SK-N-SH (cell line): ENCODE results near the gene TSPAN14. TPM values are rescaled to one million over a fixed set of nuclear protein-coding genes. Genes with fewer than 3 reads are reported as not detected.

Experiments used
- CTCF ChIA-PET: fragments of 300-600, 350-600 bp; formaldehyde crosslinking; extraction: SDS; loops from one replicate; lab custom pipeline; 2021; lab: Yijun Ruan, JAX
- POLR2A ChIA-PET: fragments of 350-600 bp; sonication (Branson Sonifier 250); formaldehyde crosslinking; extraction: SDS; loops from one replicate; lab custom pipeline; 2020; ENCODE audit warnings: antibody characterized with exemption, inconsistent platforms; lab: Yijun Ruan, JAX
- DNase-seq: peaks from one replicate; pipeline ENCODE4 v3.0.0; 2012
- H2AFZ ChIP-seq: fragments of 200-600 bp; sonication (generic); 2 replicates; pipeline ENCODE4 v1.8.1; 2016; ENCODE audit warnings: antibody characterized with exemption, mild to moderate bottlenecking, low read depth
- H3F3A ChIP-seq: fragments of 200-600 bp; sonication (generic); replicated peaks from 2 replicates; pipeline ENCODE3; 2016; ENCODE audit warnings: antibody characterized with exemption, mild to moderate bottlenecking; ENCODE audit not compliant: insufficient read depth
- H3K27ac ChIP-seq, 2 experiments: fragments of 200-500 bp in 1 of 2; fragments of 200-600 bp in 1 of 2; sonication (Bioruptor generic) in 1 of 2; sonication (generic), shearing (Covaris generic) in 1 of 2; 2 replicates each; pipeline versions ENCODE4 v1.5.1 to v1.6.1; 2014 to 2016; ENCODE audit warnings: low read depth in 2 of 2, inconsistent platforms in 1 of 2, low read length in 1 of 2, mild to moderate bottlenecking in 1 of 2, mixed read lengths in 1 of 2
- H3K27me3 ChIP-seq: fragments of 200-600 bp; sonication (generic), shearing (Covaris generic); 2 replicates; pipeline ENCODE4 v1.6.1; 2016; ENCODE audit warnings: mixed run types; ENCODE audit not compliant: insufficient read depth
- H3K36me3 ChIP-seq, 2 experiments: fragments of 200-500 bp in 1 of 2; fragments of 200-600 bp in 1 of 2; sonication (Bioruptor generic) in 1 of 2; sonication (generic) in 1 of 2; replicated peaks in 1 of 2; 2 replicates each; pipeline versions ENCODE3 to v1.5.1; 2014 to 2016; ENCODE audit warnings: low read length in 1 of 2, mild to moderate bottlenecking in 1 of 2; ENCODE audit not compliant: insufficient read depth in 2 of 2, control insufficient read depth in 1 of 2
- H3K4me1 ChIP-seq, 2 experiments: fragments of 200-500 bp in 1 of 2; fragments of 200-600 bp in 1 of 2; sonication (Bioruptor generic) in 1 of 2; sonication (generic), shearing (Covaris generic) in 1 of 2; 2 replicates each; pipeline versions ENCODE4 v1.5.1 to v1.6.1; 2014 to 2016; ENCODE audit warnings: low read depth in 1 of 2, low read length in 1 of 2, mixed run types in 1 of 2; ENCODE audit not compliant: insufficient read depth in 2 of 2, control insufficient read depth in 1 of 2
- H3K4me2 ChIP-seq: fragments of 200-600 bp; sonication (generic), shearing (Covaris generic); 2 replicates; pipeline ENCODE4 v1.6.1; 2017; ENCODE audit warnings: mixed run types
- H3K4me3 ChIP-seq, 2 experiments: fragments of 200-500 bp in 1 of 2; fragments of 200-600 bp in 1 of 2; sonication (Bioruptor generic) in 1 of 2; sonication (generic), shearing (Covaris generic) in 1 of 2; 2 replicates each; pipeline versions ENCODE4 v1.5.1 to v1.8.1; 2014 to 2016; ENCODE audit warnings: low read depth in 2 of 2, inconsistent platforms in 1 of 2, low read length in 1 of 2, mild to moderate bottlenecking in 1 of 2, mixed read lengths in 1 of 2, moderate library complexity in 1 of 2
- H3K79me2 ChIP-seq: fragments of 200-600 bp; sonication (generic); 2 replicates; pipeline ENCODE4 v1.8.1; 2017; ENCODE audit warnings: mild to moderate bottlenecking; ENCODE audit not compliant: insufficient read depth
- H3K9ac ChIP-seq: fragments of 200-600 bp; sonication (generic); 2 replicates; pipeline ENCODE4 v1.6.1; 2017; ENCODE audit warnings: mixed run types
- H3K9me2 ChIP-seq: fragments of 200-600 bp; sonication (generic); 2 replicates; pipeline ENCODE4 v1.6.1; 2017; ENCODE audit warnings: mixed run types
- H3K9me3 ChIP-seq: fragments of 200-600 bp; sonication (generic); 2 replicates; pipeline ENCODE4 v1.6.1; 2017; ENCODE audit warnings: mixed run types, mild to moderate bottlenecking, moderate library complexity
- H4K20me1 ChIP-seq: fragments of 200-600 bp; sonication (generic); 2 replicates; pipeline ENCODE4 v1.6.1; 2017; ENCODE audit warnings: mild to moderate bottlenecking, mixed run types; ENCODE audit not compliant: insufficient read depth
- CHD2 ChIP-seq: fragments of 150-350 bp; IDR thresholded peaks from 2 replicates; pipeline ENCODE4 v1.6.1; 2018; ENCODE audit warnings: low read length; ENCODE audit not compliant: partially characterized antibody
- CTCF ChIP-seq: fragments of 200-600 bp; sonication (generic); IDR thresholded peaks from 2 replicates; pipeline ENCODE4 v1.6.1; 2017; ENCODE audit warnings: antibody characterized with exemption, mild to moderate bottlenecking, moderate library complexity
- FOXJ3 ChIP-seq: sonication (generic); formaldehyde crosslinking; IDR thresholded peaks from 2 replicates; pipeline ENCODE4 v1.5.1; 2020; ENCODE audit warnings: mild to moderate bottlenecking, missing genetic modification reagents
- IRF3 ChIP-seq: fragments of 150-350 bp; IDR thresholded peaks from 2 replicates; pipeline ENCODE4 v1.6.1; 2016; ENCODE audit warnings: mild to moderate bottlenecking, low read depth, low read length
- MAX ChIP-seq: IDR thresholded peaks from 2 replicates; pipeline ENCODE4 v1.4.0; 2012; ENCODE audit warnings: low read depth
- MXI1 ChIP-seq: IDR thresholded peaks from 2 replicates; pipeline ENCODE4 v1.6.1; 2012; ENCODE audit warnings: mild to moderate bottlenecking, low read depth, low read length, improper control_type of control experiment
- NFIC ChIP-seq: IDR thresholded peaks from 2 replicates; pipeline ENCODE4 v1.4.0; 2012; ENCODE audit warnings: borderline replicate concordance
- PBX3 ChIP-seq: IDR thresholded peaks from 2 replicates; pipeline ENCODE4; 2012
- RAD21 ChIP-seq: IDR thresholded peaks from 2 replicates; pipeline ENCODE4 v1.6.1; 2012; ENCODE audit warnings: mild to moderate bottlenecking, low read length
- REST ChIP-seq: IDR thresholded peaks from 2 replicates; pipeline ENCODE4 v1.6.1; 2012; ENCODE audit warnings: mild to moderate bottlenecking, low read depth, low read length, moderate library complexity
- RFX5 ChIP-seq: IDR thresholded peaks from 2 replicates; pipeline ENCODE4 v1.6.1; 2012; ENCODE audit warnings: mild to moderate bottlenecking, improper control_type of control experiment, low read length
- SIN3A ChIP-seq: IDR thresholded peaks from 2 replicates; pipeline ENCODE4 v1.6.1; 2012; ENCODE audit warnings: low read depth, mild to moderate bottlenecking, low read length, moderate library complexity, borderline replicate concordance
- TCF12 ChIP-seq: IDR thresholded peaks from 2 replicates; pipeline ENCODE4 v1.4.0; 2012
- TEAD4 ChIP-seq: IDR thresholded peaks from 2 replicates; pipeline ENCODE4 v1.4.0; 2012; ENCODE audit warnings: mild to moderate bottlenecking, borderline replicate concordance; ENCODE audit not compliant: insufficient read depth
- USF1 ChIP-seq: IDR thresholded peaks from 2 replicates; pipeline ENCODE4 v1.4.0; 2012; ENCODE audit warnings: low read depth, borderline replicate concordance
- ZBTB33 ChIP-seq: IDR thresholded peaks from 2 replicates; pipeline ENCODE4 v1.4.0; 2012; ENCODE audit warnings: low read depth, borderline replicate concordance
- WGBS: methylation state at CpG from one replicate; pipeline ENCODE4 v1.1.6; 2017; ENCODE audit warnings: low lambda C conversion rate; 5-methylcytosine and 5-hydroxymethylcytosine counted together
- polyA plus RNA-seq, 3 experiments: library from polyadenylated mRNA; depleted of rRNA; stranded (reverse); fragments of >200 nt; gene quantifications; 2 replicates each; pipeline ENCODE4 v1.2.3, GENCODE V29; 2012

TSPAN14 gene
- polyA plus RNA-seq, 1 of the 3 experiments (the other 2 are of a cell fraction): 78.1 TPM

GRCh38 chr10:80579181-80579763 lies 125.2 kb downstream of the TSPAN14 start:
- TF ChIP-seq CTCF: no peak
- TF ChIP-seq NFIC: no peak
- no peak for TF ChIP-seq PBX3
- no peak for TF ChIP-seq CHD2
- no peak for TF ChIP-seq REST
- no peak for TF ChIP-seq RAD21
- TF ChIP-seq FOXJ3: no peak
- no peak for TF ChIP-seq RFX5
- no peak for TF ChIP-seq SIN3A
- no peak for TF ChIP-seq MXI1
- no peak for TF ChIP-seq USF1
- TF ChIP-seq MAX: no peak
- TF ChIP-seq ZBTB33: no peak
- TF ChIP-seq IRF3: no peak
- TF ChIP-seq TEAD4: no peak
- no peak for TF ChIP-seq TCF12
- 13% methylated on average over 5 of the region's 5 CpGs for WGBS
- H3K4me3 ChIP-seq: no peak overlapping the region
- H3K27ac ChIP-seq: no peak overlapping the region
- no peaks in the 10 kb centered on the region for H3K79me2 ChIP-seq
- H4K20me1 ChIP-seq: no peaks in the 10 kb centered on the region
- no peaks in the 10 kb centered on the region for H3K9me3 ChIP-seq
- H3K36me3 ChIP-seq: no peaks in the 10 kb centered on the region
- H2AFZ ChIP-seq: no peak overlapping the region
- no peak overlapping the region for H3K9ac ChIP-seq
- no peak for DNase-seq
- no peak overlapping the region for H3K4me2 ChIP-seq
- CTCF ChIA-PET: interaction anchor here (0.8 to 1.6 kb wide), 3 partner anchors 17 to 73 kb away, joined by 3 to 6 read pairs (median 3); no protein-coding TSS in a partner anchor
- no peaks in the 10 kb centered on the region for H3F3A ChIP-seq
- H3K27me3 ChIP-seq: no peaks in the 10 kb centered on the region
- POLR2A ChIA-PET: no interaction called here
- H3K4me1 ChIP-seq: no peaks in the 10 kb centered on the region; a peak in 1 of 4 replicates
- no peaks in the 10 kb centered on the region for H3K9me2 ChIP-seq
